Neural cell (in vitro differentiated cells): ENCODE results near the gene TULP4. TPM values are rescaled to one million over a fixed set of nuclear protein-coding genes. Genes with fewer than 3 reads are reported as not detected.

Experiments used
- H2AFZ ChIP-seq: fragments of 200-600, 300-800 bp; sonication (generic), shearing (Covaris generic); 2 replicates; pipeline ENCODE4 v1.6.0; 2014; ENCODE audit warnings: low read depth, mild to moderate bottlenecking, antibody characterized with exemption, low read length, moderate library complexity
- H3F3A ChIP-seq: fragments of 200-600 bp; shearing (Covaris generic); 2 replicates; pipeline ENCODE4 v1.6.1; 2016; ENCODE audit warnings: mild to moderate bottlenecking, moderate library complexity, mixed read lengths, antibody characterized with exemption, low read length; ENCODE audit not compliant: insufficient read depth, poor library complexity, severe bottlenecking
- H3K27ac ChIP-seq: fragments of 200-600, 300-800 bp; sonication (generic), shearing (Covaris generic); 2 replicates; pipeline ENCODE4 v1.5.1; 2014; ENCODE audit warnings: mild to moderate bottlenecking, low read length, moderate library complexity
- H3K27me3 ChIP-seq: fragments of 300-800, 200-600 bp; sonication (generic), shearing (Covaris generic); 2 replicates; pipeline ENCODE4 v1.6.0; 2014; ENCODE audit warnings: mild to moderate bottlenecking, low read depth, low read length, moderate library complexity; ENCODE audit not compliant: insufficient read depth
- H3K36me3 ChIP-seq: fragments of 300-800, 200-600 bp; sonication (generic), shearing (Covaris generic); 2 replicates; pipeline ENCODE4 v1.5.1; 2014; ENCODE audit warnings: mild to moderate bottlenecking, antibody characterized with exemption, low read length, moderate library complexity; ENCODE audit not compliant: insufficient read depth
- H3K4me2 ChIP-seq: fragments of 300-800, 200-600 bp; sonication (generic), shearing (Covaris generic); 2 replicates; pipeline ENCODE4 v1.6.0; 2014; ENCODE audit warnings: mild to moderate bottlenecking, low read length
- H3K4me3 ChIP-seq: fragments of 300-800, 200-600 bp; sonication (generic), shearing (Covaris generic); 2 replicates; pipeline ENCODE4 v1.5.1; 2014; ENCODE audit warnings: mild to moderate bottlenecking, low read length, moderate library complexity
- H3K79me2 ChIP-seq: fragments of 200-600 bp; shearing (Covaris generic); replicated peaks from 2 replicates; pipeline ENCODE4 v1.6.0; 2014; ENCODE audit warnings: mild to moderate bottlenecking, low read length, moderate library complexity; ENCODE audit not compliant: insufficient read depth
- H3K9ac ChIP-seq: fragments of 300-800, 200-600 bp; sonication (generic), shearing (Covaris generic); 2 replicates; pipeline ENCODE4 v1.6.1; 2016; ENCODE audit warnings: mild to moderate bottlenecking, low read length, mixed read lengths
- H3K9me2 ChIP-seq: fragments of 200-600 bp; shearing (Covaris generic); 2 replicates; pipeline ENCODE4 v1.6.1; 2016; ENCODE audit warnings: mild to moderate bottlenecking, low read length, mixed read lengths; ENCODE audit not compliant: insufficient read depth
- H3K9me3 ChIP-seq: fragments of 200-600, 300-800 bp; sonication (generic), shearing (Covaris generic); 2 replicates; pipeline ENCODE4 v1.6.1; 2016; ENCODE audit warnings: mild to moderate bottlenecking, mixed run types, low read length, moderate library complexity, mixed read lengths
- H4K20me1 ChIP-seq: fragments of 200-600 bp; shearing (Covaris generic); 2 replicates; pipeline ENCODE4 v1.6.1; 2016; ENCODE audit warnings: mild to moderate bottlenecking, mixed run types; ENCODE audit not compliant: insufficient read depth
- EP300 ChIP-seq: fragments of 450-650 bp; conservative IDR thresholded peaks from 2 replicates; pipeline ENCODE4 v1.6.1; 2014; ENCODE audit warnings: antibody characterized with exemption, mild to moderate bottlenecking, moderate library complexity; ENCODE audit not compliant: poor library complexity, severe bottlenecking
- EZH2 ChIP-seq: fragments of 200-600, 300-800 bp; shearing (Covaris generic), sonication (generic); IDR thresholded peaks from 2 replicates; pipeline ENCODE4 v1.6.1; 2014; ENCODE audit warnings: antibody characterized with exemption, low read length, borderline replicate concordance, mild to moderate bottlenecking; ENCODE audit not compliant: insufficient read depth, poor library complexity, severe bottlenecking
- MXI1 ChIP-seq: fragments of 450-650 bp; conservative IDR thresholded peaks from 2 replicates; pipeline ENCODE4 v1.6.1; 2014; ENCODE audit warnings: antibody characterized with exemption, mild to moderate bottlenecking; ENCODE audit not compliant: poor library complexity, severe bottlenecking
- POLR2AphosphoS5 ChIP-seq: IDR thresholded peaks from 2 replicates; pipeline ENCODE4 v1.6.1; 2012
- RAD21 ChIP-seq: fragments of 450-650 bp; conservative IDR thresholded peaks from 2 replicates; pipeline ENCODE4 v1.6.1; 2014; ENCODE audit warnings: antibody characterized with exemption, mild to moderate bottlenecking, moderate library complexity
- SMC3 ChIP-seq: fragments of 450-650 bp; conservative IDR thresholded peaks from 2 replicates; pipeline ENCODE4 v1.6.1; 2014; ENCODE audit warnings: antibody characterized with exemption, mild to moderate bottlenecking, moderate library complexity; ENCODE audit not compliant: poor library complexity
- TAF1 ChIP-seq: IDR thresholded peaks from 2 replicates; pipeline ENCODE4 v1.6.1; 2012; ENCODE audit warnings: low read depth
- polyA plus RNA-seq: library from polyadenylated mRNA; depleted of rRNA; stranded (reverse); fragments of >200 nt; gene quantifications from 2 replicates; pipeline ENCODE4 v1.2.3, GENCODE V29; 2014
- TF ChIP-seq, protein P1 (sequence below): fragments of 450-650 bp; IDR thresholded peaks from 2 replicates; pipeline ENCODE4 v1.5.1; 2014; ENCODE audit warnings: antibody characterized with exemption, mild to moderate bottlenecking, moderate library complexity; ENCODE audit not compliant: poor library complexity, severe bottlenecking
- TF ChIP-seq, protein P2 (sequence below): IDR thresholded peaks from 2 replicates; pipeline ENCODE4 v1.6.1; 2012; ENCODE audit warnings: borderline replicate concordance

The TULP4 gene
- polyA plus RNA-seq, 1 donor from 2014 or later = 30.6 TPM

DNA sequence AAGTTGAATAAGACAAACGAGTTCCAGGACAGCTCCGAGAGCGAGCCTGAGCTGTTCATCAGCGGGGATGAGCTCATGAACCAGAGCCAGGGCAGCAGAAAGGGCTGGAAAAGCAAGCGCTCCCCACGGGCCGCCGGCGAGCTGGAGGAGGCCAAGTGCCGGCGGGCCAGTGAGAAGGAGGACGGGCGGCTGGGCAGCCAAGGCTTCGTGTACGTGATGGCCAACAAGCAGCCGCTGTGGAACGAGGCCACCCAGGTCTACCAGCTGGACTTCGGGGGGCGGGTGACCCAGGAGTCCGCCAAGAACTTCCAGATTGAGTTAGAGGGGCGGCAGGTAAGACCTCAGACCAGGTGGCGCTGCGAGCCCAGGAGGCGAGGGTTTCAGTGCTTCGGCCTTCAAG, 191.6 kb downstream of the TULP4 start:
- H3K4me2 ChIP-seq = no peak overlapping the region
- H3K36me3 ChIP-seq = peaks cover 11% of the 10 kb centered on the region
- H3K9ac ChIP-seq = no peak overlapping the region
- H3K9me2 ChIP-seq = no peaks in the 10 kb centered on the region
- H4K20me1 ChIP-seq = no peaks in the 10 kb centered on the region
- no peak overlapping the region for H3K27ac ChIP-seq
- no peaks in the 10 kb centered on the region for H3F3A ChIP-seq
- TF ChIP-seq TAF1 (no peak), SMC3 (no peak), MXI1 (no peak), POLR2AphosphoS5 (no peak), EP300 (no peak), RAD21 (no peak), EZH2 (no peak)
- TF ChIP-seq, protein P1, sequence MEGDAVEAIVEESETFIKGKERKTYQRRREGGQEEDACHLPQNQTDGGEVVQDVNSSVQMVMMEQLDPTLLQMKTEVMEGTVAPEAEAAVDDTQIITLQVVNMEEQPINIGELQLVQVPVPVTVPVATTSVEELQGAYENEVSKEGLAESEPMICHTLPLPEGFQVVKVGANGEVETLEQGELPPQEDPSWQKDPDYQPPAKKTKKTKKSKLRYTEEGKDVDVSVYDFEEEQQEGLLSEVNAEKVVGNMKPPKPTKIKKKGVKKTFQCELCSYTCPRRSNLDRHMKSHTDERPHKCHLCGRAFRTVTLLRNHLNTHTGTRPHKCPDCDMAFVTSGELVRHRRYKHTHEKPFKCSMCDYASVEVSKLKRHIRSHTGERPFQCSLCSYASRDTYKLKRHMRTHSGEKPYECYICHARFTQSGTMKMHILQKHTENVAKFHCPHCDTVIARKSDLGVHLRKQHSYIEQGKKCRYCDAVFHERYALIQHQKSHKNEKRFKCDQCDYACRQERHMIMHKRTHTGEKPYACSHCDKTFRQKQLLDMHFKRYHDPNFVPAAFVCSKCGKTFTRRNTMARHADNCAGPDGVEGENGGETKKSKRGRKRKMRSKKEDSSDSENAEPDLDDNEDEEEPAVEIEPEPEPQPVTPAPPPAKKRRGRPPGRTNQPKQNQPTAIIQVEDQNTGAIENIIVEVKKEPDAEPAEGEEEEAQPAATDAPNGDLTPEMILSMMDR = no peak
- TF ChIP-seq, protein P2, sequence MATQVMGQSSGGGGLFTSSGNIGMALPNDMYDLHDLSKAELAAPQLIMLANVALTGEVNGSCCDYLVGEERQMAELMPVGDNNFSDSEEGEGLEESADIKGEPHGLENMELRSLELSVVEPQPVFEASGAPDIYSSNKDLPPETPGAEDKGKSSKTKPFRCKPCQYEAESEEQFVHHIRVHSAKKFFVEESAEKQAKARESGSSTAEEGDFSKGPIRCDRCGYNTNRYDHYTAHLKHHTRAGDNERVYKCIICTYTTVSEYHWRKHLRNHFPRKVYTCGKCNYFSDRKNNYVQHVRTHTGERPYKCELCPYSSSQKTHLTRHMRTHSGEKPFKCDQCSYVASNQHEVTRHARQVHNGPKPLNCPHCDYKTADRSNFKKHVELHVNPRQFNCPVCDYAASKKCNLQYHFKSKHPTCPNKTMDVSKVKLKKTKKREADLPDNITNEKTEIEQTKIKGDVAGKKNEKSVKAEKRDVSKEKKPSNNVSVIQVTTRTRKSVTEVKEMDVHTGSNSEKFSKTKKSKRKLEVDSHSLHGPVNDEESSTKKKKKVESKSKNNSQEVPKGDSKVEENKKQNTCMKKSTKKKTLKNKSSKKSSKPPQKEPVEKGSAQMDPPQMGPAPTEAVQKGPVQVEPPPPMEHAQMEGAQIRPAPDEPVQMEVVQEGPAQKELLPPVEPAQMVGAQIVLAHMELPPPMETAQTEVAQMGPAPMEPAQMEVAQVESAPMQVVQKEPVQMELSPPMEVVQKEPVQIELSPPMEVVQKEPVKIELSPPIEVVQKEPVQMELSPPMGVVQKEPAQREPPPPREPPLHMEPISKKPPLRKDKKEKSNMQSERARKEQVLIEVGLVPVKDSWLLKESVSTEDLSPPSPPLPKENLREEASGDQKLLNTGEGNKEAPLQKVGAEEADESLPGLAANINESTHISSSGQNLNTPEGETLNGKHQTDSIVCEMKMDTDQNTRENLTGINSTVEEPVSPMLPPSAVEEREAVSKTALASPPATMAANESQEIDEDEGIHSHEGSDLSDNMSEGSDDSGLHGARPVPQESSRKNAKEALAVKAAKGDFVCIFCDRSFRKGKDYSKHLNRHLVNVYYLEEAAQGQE = no peak
- H3K27me3 ChIP-seq = no peaks in the 10 kb centered on the region
- H3K4me3 ChIP-seq = no peak overlapping the region
- H2AFZ ChIP-seq = no peak overlapping the region
- H3K79me2 ChIP-seq = no peaks in the 10 kb centered on the region
- no peaks in the 10 kb centered on the region for H3K9me3 ChIP-seq

DNA sequence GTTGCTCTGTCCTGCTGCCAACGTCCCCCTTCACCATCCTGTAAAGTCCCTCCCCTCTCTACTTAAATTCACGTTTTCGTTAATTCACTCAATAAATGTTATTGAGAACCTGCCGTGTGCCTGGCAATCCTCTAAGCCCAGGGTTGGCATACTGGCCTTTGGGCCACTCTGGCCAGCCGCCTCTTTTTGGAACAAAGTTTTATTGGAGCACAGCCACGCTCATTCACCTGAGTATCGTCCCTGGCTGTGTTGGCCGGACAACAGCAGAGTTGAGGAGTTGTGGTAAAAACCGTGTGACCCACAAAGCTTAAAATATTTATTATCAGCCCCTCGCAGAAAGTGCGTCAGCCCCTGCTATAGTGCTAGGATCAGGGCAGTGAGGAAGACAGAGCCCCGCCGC, 192.9 kb downstream of the TULP4 start:
- H3K27ac ChIP-seq = no peak overlapping the region
- no peaks in the 10 kb centered on the region for H4K20me1 ChIP-seq
- H3K9ac ChIP-seq = no peak overlapping the region
- H3K36me3 ChIP-seq = peaks cover 11% of the 10 kb centered on the region
- no peaks in the 10 kb centered on the region for H3K79me2 ChIP-seq
- no peaks in the 10 kb centered on the region for H3K9me2 ChIP-seq
- no peaks in the 10 kb centered on the region for H3K27me3 ChIP-seq
- no peaks in the 10 kb centered on the region for H3K9me3 ChIP-seq
- H2AFZ ChIP-seq = no peak overlapping the region
- TF ChIP-seq RAD21 = no peak
- TF ChIP-seq EZH2 = no peak
- TF ChIP-seq, protein P2 = no peak
- TF ChIP-seq, protein P1 = no peak
- TF ChIP-seq POLR2AphosphoS5 = no peak
- TF ChIP-seq EP300 = no peak
- no peak for TF ChIP-seq MXI1
- no peak for TF ChIP-seq SMC3
- TF ChIP-seq TAF1 = no peak
- no peaks in the 10 kb centered on the region for H3F3A ChIP-seq
- H3K4me3 ChIP-seq = no peak overlapping the region
- H3K4me2 ChIP-seq = no peak overlapping the region
